ENCODE results near the gene HBB.

HBB gene

GRCh38 chr11:5243816-5244180 is 16.9 kb upstream of the HBB start:
- Histone ChIP-seq H3K4me1 (ENCODE audit: insufficient read depth, low read length) (no peaks in the 10 kb centered on the region), H3K9me3 (ENCODE audit: insufficient read depth, low read depth, low read length) (no peaks in the 10 kb centered on the region), H3K4me3 (ENCODE audit: low read length) (no peak overlapping the region), H3K36me3 (ENCODE audit: insufficient read depth, low read depth, low read length) (no peaks in the 10 kb centered on the region), H3K9ac (ENCODE audit: low read depth, low read length) (no peak overlapping the region), H3K27ac (ENCODE audit: low read length) (no peak overlapping the region), H3K27me3 (ENCODE audit: insufficient read depth, low read length) (no peaks in the 10 kb centered on the region)

GRCh38 chr11:5242933-5243815 is 16.3 kb upstream of the HBB start:
- H3K9ac ChIP-seq (ENCODE audit: low read depth, low read length): no peak overlapping the region
- H3K4me3 ChIP-seq (ENCODE audit: low read length): no peak overlapping the region
- H3K27ac ChIP-seq (ENCODE audit: low read length): no peak overlapping the region
- no peaks in the 10 kb centered on the region for H3K4me1 ChIP-seq (ENCODE audit: insufficient read depth, low read length)
- H3K27me3 ChIP-seq (ENCODE audit: insufficient read depth, low read length): no peaks in the 10 kb centered on the region
- H3K36me3 ChIP-seq (ENCODE audit: insufficient read depth, low read depth, low read length): no peaks in the 10 kb centered on the region
- H3K9me3 ChIP-seq (ENCODE audit: insufficient read depth, low read depth, low read length): no peaks in the 10 kb centered on the region

GRCh38 chr11:5242208-5242607 is 15.3 kb upstream of the HBB start:
- no peaks in the 10 kb centered on the region for H3K9me3 ChIP-seq (ENCODE audit: insufficient read depth, low read depth, low read length)
- no peak overlapping the region for H3K4me3 ChIP-seq (ENCODE audit: low read length)
- H3K9ac ChIP-seq (ENCODE audit: low read depth, low read length): no peak overlapping the region
- H3K27ac ChIP-seq (ENCODE audit: low read length): no peak overlapping the region
- H3K27me3 ChIP-seq (ENCODE audit: insufficient read depth, low read length): no peaks in the 10 kb centered on the region
- H3K36me3 ChIP-seq (ENCODE audit: insufficient read depth, low read depth, low read length): no peaks in the 10 kb centered on the region
- no peaks in the 10 kb centered on the region for H3K4me1 ChIP-seq (ENCODE audit: insufficient read depth, low read length)

GRCh38 chr11:5241458-5241857 is 14.6 kb upstream of the HBB start:
- Histone ChIP-seq H3K27me3 (ENCODE audit: insufficient read depth, low read length) (no peaks in the 10 kb centered on the region), H3K4me3 (ENCODE audit: low read length) (no peak overlapping the region), H3K36me3 (ENCODE audit: insufficient read depth, low read depth, low read length) (no peaks in the 10 kb centered on the region), H3K9ac (ENCODE audit: low read depth, low read length) (no peak overlapping the region), H3K4me1 (ENCODE audit: insufficient read depth, low read length) (no peaks in the 10 kb centered on the region), H3K9me3 (ENCODE audit: insufficient read depth, low read depth, low read length) (no peaks in the 10 kb centered on the region), H3K27ac (ENCODE audit: low read length) (no peak overlapping the region)

- no peaks in the 10 kb centered on the region for H3K9me3 ChIP-seq (ENCODE audit: insufficient read depth, low read depth, low read length)
- no peak overlapping the region for H3K27ac ChIP-seq (ENCODE audit: low read length)
- no peaks in the 10 kb centered on the region for H3K36me3 ChIP-seq (ENCODE audit: insufficient read depth, low read depth, low read length)
- no peak overlapping the region for H3K4me3 ChIP-seq (ENCODE audit: low read length)
- H3K9ac ChIP-seq (ENCODE audit: low read depth, low read length): no peak overlapping the region
- H3K4me1 ChIP-seq (ENCODE audit: insufficient read depth, low read length): no peaks in the 10 kb centered on the region
- no peaks in the 10 kb centered on the region for H3K27me3 ChIP-seq (ENCODE audit: insufficient read depth, low read length)
These were observed 13.6 kb upstream of the HBB start for GRCh38 chr11:5240458-5240857.

GRCh38 chr11:5240056-5240455 is 13.2 kb upstream of the HBB start:
- H3K9ac ChIP-seq (ENCODE audit: low read depth, low read length): no peak overlapping the region

GRCh38 chr11:5239046-5239445 is 12.2 kb upstream of the HBB start:
- Histone ChIP-seq H3K4me3 (ENCODE audit: low read length) (no peak overlapping the region), H3K36me3 (ENCODE audit: insufficient read depth, low read depth, low read length) (no peaks in the 10 kb centered on the region), H3K9me3 (ENCODE audit: insufficient read depth, low read depth, low read length) (no peaks in the 10 kb centered on the region), H3K27ac (ENCODE audit: low read length) (no peak overlapping the region), H3K9ac (ENCODE audit: low read depth, low read length) (no peak overlapping the region), H3K4me1 (ENCODE audit: insufficient read depth, low read length) (no peaks in the 10 kb centered on the region), H3K27me3 (ENCODE audit: insufficient read depth, low read length) (no peaks in the 10 kb centered on the region)

More at GRCh38 chr11:5240056-5240455, 13.2 kb upstream of the HBB start:
- no peaks in the 10 kb centered on the region for H3K36me3 ChIP-seq (ENCODE audit: insufficient read depth, low read depth, low read length)
- no peak overlapping the region for H3K4me3 ChIP-seq (ENCODE audit: low read length)
- no peaks in the 10 kb centered on the region for H3K9me3 ChIP-seq (ENCODE audit: insufficient read depth, low read depth, low read length)
- no peak overlapping the region for H3K27ac ChIP-seq (ENCODE audit: low read length)
- H3K27me3 ChIP-seq (ENCODE audit: insufficient read depth, low read length): no peaks in the 10 kb centered on the region
- H3K4me1 ChIP-seq (ENCODE audit: insufficient read depth, low read length): no peaks in the 10 kb centered on the region

- no peaks in the 10 kb centered on the region for H3K9me3 ChIP-seq (ENCODE audit: insufficient read depth, low read depth, low read length)
- no peak overlapping the region for H3K27ac ChIP-seq (ENCODE audit: low read length)
- no peak overlapping the region for H3K9ac ChIP-seq (ENCODE audit: low read depth, low read length)
- H3K4me3 ChIP-seq (ENCODE audit: low read length): no peak overlapping the region
- no peaks in the 10 kb centered on the region for H3K27me3 ChIP-seq (ENCODE audit: insufficient read depth, low read length)
- no peaks in the 10 kb centered on the region for H3K4me1 ChIP-seq (ENCODE audit: insufficient read depth, low read length)
- no peaks in the 10 kb centered on the region for H3K36me3 ChIP-seq (ENCODE audit: insufficient read depth, low read depth, low read length)
These were observed 11.6 kb upstream of the HBB start for GRCh38 chr11:5238486-5238885.

- Histone ChIP-seq H3K36me3 (ENCODE audit: insufficient read depth, low read depth, low read length) (no peaks in the 10 kb centered on the region), H3K9ac (ENCODE audit: low read depth, low read length) (no peak overlapping the region), H3K4me1 (ENCODE audit: insufficient read depth, low read length) (no peaks in the 10 kb centered on the region), H3K27me3 (ENCODE audit: insufficient read depth, low read length) (no peaks in the 10 kb centered on the region), H3K27ac (ENCODE audit: low read length) (no peak overlapping the region), H3K4me3 (ENCODE audit: low read length) (no peak overlapping the region), H3K9me3 (ENCODE audit: insufficient read depth, low read depth, low read length) (no peaks in the 10 kb centered on the region)
These were observed 10.5 kb upstream of the HBB start for GRCh38 chr11:5237420-5237819.

GRCh38 chr11:5235364-5236095 is 8.7 kb upstream of the HBB start:
- Histone ChIP-seq H3K4me3 (ENCODE audit: low read length) (no peak overlapping the region), H3K9me3 (ENCODE audit: insufficient read depth, low read depth, low read length) (no peaks in the 10 kb centered on the region), H3K27ac (ENCODE audit: low read length) (no peak overlapping the region), H3K36me3 (ENCODE audit: insufficient read depth, low read depth, low read length) (no peaks in the 10 kb centered on the region), H3K4me1 (ENCODE audit: insufficient read depth, low read length) (no peaks in the 10 kb centered on the region), H3K27me3 (ENCODE audit: insufficient read depth, low read length) (no peaks in the 10 kb centered on the region), H3K9ac (ENCODE audit: low read depth, low read length) (no peak overlapping the region)

- Histone ChIP-seq H3K9ac (ENCODE audit: low read depth, low read length) (no peak within 1 kb of the TSS), H3K36me3 (ENCODE audit: insufficient read depth, low read depth, low read length) (no peaks in the 10 kb centered on the region), H3K9me3 (ENCODE audit: insufficient read depth, low read depth, low read length) (no peaks in the 10 kb centered on the region), H3K27ac (ENCODE audit: low read length) (no peak within 1 kb of the TSS), H3K4me3 (ENCODE audit: low read length) (no peak within 1 kb of the TSS), H3K27me3 (ENCODE audit: insufficient read depth, low read length) (no peaks in the 10 kb centered on the region), H3K4me1 (ENCODE audit: insufficient read depth, low read length) (no peaks in the 10 kb centered on the region)
These were observed 7.5 kb upstream of the HBB start, which contains the start of gene HBD for GRCh38 chr11:5234381-5234834. TSS of gene HBD (minus strand) at chr11:5234483. CDS start at chr11:5234433, 50 bp downstream.

GRCh38 chr11:5233307-5233706 is 6.4 kb upstream of the HBB start:
- no peak overlapping the region for H3K9ac ChIP-seq (ENCODE audit: low read depth, low read length)
- no peak overlapping the region for H3K4me3 ChIP-seq (ENCODE audit: low read length)
- H3K27ac ChIP-seq (ENCODE audit: low read length): no peak overlapping the region
- H3K4me1 ChIP-seq (ENCODE audit: insufficient read depth, low read length): no peaks in the 10 kb centered on the region
- no peaks in the 10 kb centered on the region for H3K36me3 ChIP-seq (ENCODE audit: insufficient read depth, low read depth, low read length)
- H3K27me3 ChIP-seq (ENCODE audit: insufficient read depth, low read length): no peaks in the 10 kb centered on the region
- no peaks in the 10 kb centered on the region for H3K9me3 ChIP-seq (ENCODE audit: insufficient read depth, low read depth, low read length)

All from iPS-20b (cell line).